ENCODE results near the gene MGAT4C. TPM values are rescaled to one million over a fixed set of nuclear protein-coding genes. Genes with fewer than 3 reads are reported as not detected.

MGAT4C gene
- total RNA-seq, 1 experiment from 2014 or later, result not detected

GRCh38 chr12:86179855-86180254 lies 76.3 kb downstream of the MGAT4C start:
- no peaks in the 10 kb centered on the region for H3K9me3 ChIP-seq (ENCODE audit: low read length)
- no peaks in the 10 kb centered on the region for H3K79me2 ChIP-seq (ENCODE audit: low read length)
- ChIA-PET POLR2A (ENCODE audit: unreplicated experiment) (no interaction called here), CTCF (no interaction called here)
- DNase-seq, result no peak
- no peak overlapping the region for H3K4me3 ChIP-seq (ENCODE audit: low read length)
- no peak overlapping the region for H3K9ac ChIP-seq (ENCODE audit: low read length)
- no peak for TF ChIP-seq EZH2phosphoT487 (IDR thresholded peaks at IDR 0.05; ENCODE audit: borderline replicate concordance, low read length)
- no peak for TF ChIP-seq EZH2 (IDR thresholded peaks at IDR 0.05; ENCODE audit: low read length, unreplicated experiment)
- TF ChIP-seq CTCF (conservative IDR thresholded peaks at IDR 0.05; ENCODE audit: low read depth, low read length), result no peak
- H3F3A ChIP-seq (ENCODE audit: low read length, unreplicated experiment), result no peaks in the 10 kb centered on the region
- H3K4me2 ChIP-seq (ENCODE audit: low read length), result no peak overlapping the region
- BruUV-seq (replicated peaks), result no TSS peak
- no peaks in the 10 kb centered on the region for H4K20me1 ChIP-seq (ENCODE audit: low read length)
- no peaks in the 10 kb centered on the region for H3K27me3 ChIP-seq (ENCODE audit: low read length)
- intact Hi-C loops (cut with micrococcal nuclease), result no loop called here
- H3K36me3 ChIP-seq (ENCODE audit: low read depth, low read length), result no peaks in the 10 kb centered on the region
- no peak for ATAC-seq
- no peaks in the 10 kb centered on the region for H3K4me1 ChIP-seq (ENCODE audit: insufficient read depth, low read length)
- H3K9me2 ChIP-seq (replicated peaks; ENCODE audit: low read length), result no peaks in the 10 kb centered on the region
- no peak overlapping the region for H3K27ac ChIP-seq (ENCODE audit: low read length)
- no peak overlapping the region for H2AFZ ChIP-seq (ENCODE audit: low read length)

- H3F3A ChIP-seq (ENCODE audit: low read length, unreplicated experiment), result no peaks in the 10 kb centered on the region
- no peaks in the 10 kb centered on the region for H3K79me2 ChIP-seq (ENCODE audit: low read length)
- no peak overlapping the region for H2AFZ ChIP-seq (ENCODE audit: low read length)
- DNase-seq (no peak), ATAC-seq (no peak)
- ChIA-PET POLR2A (ENCODE audit: unreplicated experiment) (no interaction called here), CTCF (no interaction called here)
- no peak for TF ChIP-seq EZH2phosphoT487 (IDR thresholded peaks at IDR 0.05; ENCODE audit: borderline replicate concordance, low read length)
- no peak for TF ChIP-seq EZH2 (IDR thresholded peaks at IDR 0.05; ENCODE audit: low read length, unreplicated experiment)
- TF ChIP-seq CTCF (conservative IDR thresholded peaks at IDR 0.05; ENCODE audit: low read depth, low read length), result no peak
- H3K27ac ChIP-seq (ENCODE audit: low read length), result no peak overlapping the region
- no TSS peak for BruUV-seq (replicated peaks)
- no peak overlapping the region for H3K4me3 ChIP-seq (ENCODE audit: low read length)
- no peaks in the 10 kb centered on the region for H3K9me2 ChIP-seq (replicated peaks; ENCODE audit: low read length)
- no peaks in the 10 kb centered on the region for H3K4me1 ChIP-seq (ENCODE audit: insufficient read depth, low read length)
- no peak overlapping the region for H3K4me2 ChIP-seq (ENCODE audit: low read length)
- no peak overlapping the region for H3K9ac ChIP-seq (ENCODE audit: low read length)
- H3K27me3 ChIP-seq (ENCODE audit: low read length), result no peaks in the 10 kb centered on the region
- intact Hi-C loops (cut with micrococcal nuclease), result no loop called here
- no peaks in the 10 kb centered on the region for H3K36me3 ChIP-seq (ENCODE audit: low read depth, low read length)
- H3K9me3 ChIP-seq (ENCODE audit: low read length), result no peaks in the 10 kb centered on the region
- H4K20me1 ChIP-seq (ENCODE audit: low read length), result no peaks in the 10 kb centered on the region
These were observed 82.0 kb downstream of the MGAT4C start for GRCh38 chr12:86174188-86174587.

- intact Hi-C loops (cut with micrococcal nuclease), result no loop called here
- Histone ChIP-seq H3K79me2 (ENCODE audit: low read length) (no peaks in the 10 kb centered on the region), H3K4me2 (ENCODE audit: low read length) (no peak overlapping the region), H3K36me3 (ENCODE audit: low read depth, low read length) (no peaks in the 10 kb centered on the region), H3K9me2 (replicated peaks; ENCODE audit: low read length) (no peaks in the 10 kb centered on the region), H3K4me1 (ENCODE audit: insufficient read depth, low read length) (no peaks in the 10 kb centered on the region), H3K9ac (ENCODE audit: low read length) (no peak overlapping the region), H3F3A (ENCODE audit: low read length, unreplicated experiment) (no peaks in the 10 kb centered on the region), H3K27ac (ENCODE audit: low read length) (no peak overlapping the region), H3K27me3 (ENCODE audit: low read length) (no peaks in the 10 kb centered on the region), H3K9me3 (ENCODE audit: low read length) (no peaks in the 10 kb centered on the region), H4K20me1 (ENCODE audit: low read length) (no peaks in the 10 kb centered on the region), H2AFZ (ENCODE audit: low read length) (no peak overlapping the region), H3K4me3 (ENCODE audit: low read length) (no peak overlapping the region)
- no peak for TF ChIP-seq EZH2 (IDR thresholded peaks at IDR 0.05; ENCODE audit: low read length, unreplicated experiment)
- no peak for TF ChIP-seq EZH2phosphoT487 (IDR thresholded peaks at IDR 0.05; ENCODE audit: borderline replicate concordance, low read length)
- TF ChIP-seq CTCF (conservative IDR thresholded peaks at IDR 0.05; ENCODE audit: low read depth, low read length), result no peak
- DNase-seq, result no peak
- ChIA-PET CTCF (no interaction called here), POLR2A (ENCODE audit: unreplicated experiment) (no interaction called here)
- ATAC-seq, result no peak
- no TSS peak for BruUV-seq (replicated peaks)
These were observed 83.2 kb downstream of the MGAT4C start for GRCh38 chr12:86172913-86173443.

Measured in PC-3 (cell line).